A673 (cell line): ENCODE measurements around the gene CDKN3. TPM values are rescaled to one million over a fixed set of nuclear protein-coding genes. Genes with fewer than 3 reads are reported as not detected.

Source experiments
- BruUV-seq: library from RNA; stranded (reverse); fragments of 400-500 nt; replicated peaks from 2 replicates; lab custom pipeline; 2021; lab: Mats Ljungman, UMichigan
- CTCF ChIA-PET: fragments of 300-600 bp; sonication (Branson Sonifier 250); formaldehyde crosslinking; loops from one replicate; lab custom pipeline; 2022; ENCODE audit warnings: antibody characterized with exemption; lab: Charles Lee
- POLR2A ChIA-PET: fragments of 300-600 bp; sonication (Branson Sonifier 250); formaldehyde crosslinking; loops from one replicate; lab custom pipeline; 2022; ENCODE audit warnings: antibody characterized with exemption; ENCODE audit not compliant: low non-redundant PET; lab: Charles Lee
- DNase-seq: peaks from one replicate; pipeline ENCODE4 v3.0.0-alpha.2; 2015; ENCODE audit warnings: low spot score
- H3K27ac ChIP-seq: fragments of 200-600 bp; sonication (generic); 2 replicates; pipeline ENCODE4 v1.5.1; 2016; ENCODE audit warnings: mixed run types, low read depth, mild to moderate bottlenecking, mixed read lengths, antibody characterized with exemption, low read length; ENCODE audit not compliant: poor library complexity, severe bottlenecking
- H3K27me3 ChIP-seq: fragments of 200-600 bp; sonication (generic); replicated peaks from 2 replicates; pipeline ENCODE4 v1.6.1; 2017; ENCODE audit warnings: mixed run types, low read depth, mild to moderate bottlenecking, mixed read lengths, antibody characterized with exemption, low read length; ENCODE audit not compliant: insufficient read depth, poor library complexity
- H3K36me3 ChIP-seq: fragments of 200-600 bp; sonication (generic); 2 replicates; pipeline ENCODE4 v1.6.1; 2016; ENCODE audit warnings: mixed run types, mild to moderate bottlenecking, mixed read lengths, antibody characterized with exemption, low read length; ENCODE audit not compliant: insufficient read depth, poor library complexity, severe bottlenecking
- H3K4me1 ChIP-seq: fragments of 200-600 bp; sonication (generic); 2 replicates; pipeline ENCODE4 v1.6.1; 2017; ENCODE audit warnings: mixed run types, mild to moderate bottlenecking, mixed read lengths, antibody characterized with exemption, low read length; ENCODE audit not compliant: insufficient read depth, poor library complexity, severe bottlenecking
- H3K4me3 ChIP-seq: fragments of 200-600 bp; sonication (generic); 2 replicates; pipeline ENCODE4 v1.5.1; 2016; ENCODE audit warnings: low read depth, mixed run types, mild to moderate bottlenecking, mixed read lengths, low read length; ENCODE audit not compliant: poor library complexity, severe bottlenecking
- H3K9me3 ChIP-seq: fragments of 200-600 bp; sonication (generic); 2 replicates; pipeline ENCODE4 v1.6.1; 2016; ENCODE audit warnings: mixed run types, low read depth, mild to moderate bottlenecking, mixed read lengths, antibody characterized with exemption, low read length; ENCODE audit not compliant: poor library complexity, severe bottlenecking
- CTCF ChIP-seq: fragments of 300-800, 200-600 bp; sonication (generic); conservative IDR thresholded peaks from 2 replicates; pipeline ENCODE4 v1.5.1; 2017; ENCODE audit warnings: low read depth, mild to moderate bottlenecking, antibody characterized with exemption, low read length, moderate library complexity, mixed read lengths
- EZH2 ChIP-seq: fragments of 200-600 bp; sonication (generic); IDR thresholded peaks from 2 replicates; pipeline ENCODE4 v1.6.1; 2017; ENCODE audit warnings: borderline replicate concordance, low read depth, mild to moderate bottlenecking, mixed read lengths, antibody characterized with exemption, low read length; ENCODE audit not compliant: poor library complexity, severe bottlenecking
- intact Hi-C: fragments of 100-400 bp; cut with micrococcal nuclease; formaldehyde crosslinking; loops from one replicate; pipeline ENCODE4 v1.10.0; 2022; ENCODE audit not compliant: unreplicated experiment
- total RNA-seq: library from RNA; stranded (reverse); gene quantifications from 2 replicates; pipeline ENCODE4 v1.2.3, GENCODE V29; 2021

The CDKN3 gene
- total RNA-seq, 1 experiment from 2014 or later, result 108 TPM

- CTCF ChIA-PET, result no interaction called here
- POLR2A ChIA-PET, result no interaction called here
Measured at GRCh38 chr14:54465654-54466053, 68.8 kb downstream of the CDKN3 start.

GRCh38 chr14:54467280-54467679, 70.5 kb downstream of the CDKN3 start:
- Histone ChIP-seq H3K9me3 (peaks cover 8% of the 10 kb centered on the region), H3K27ac (no peak overlapping the region), H3K36me3 (no peaks in the 10 kb centered on the region), H3K4me3 (no peak overlapping the region), H3K4me1 (peaks cover 8% of the 10 kb centered on the region), H3K27me3 (no peaks in the 10 kb centered on the region)
- BruUV-seq, result no TSS peak
- ChIA-PET POLR2A (no interaction called here), CTCF (interaction anchor here (1.0 kb wide), 1 partner anchor 26 kb away, joined by 6 read pairs; no protein-coding TSS in a partner anchor)
- DNase-seq, result no peak
- intact Hi-C loops, result no loop called here
- TF ChIP-seq EZH2 (no peak), CTCF (no peak)

More at GRCh38 chr14:54465654-54466053, 68.8 kb downstream of the CDKN3 start:
- H3K27ac ChIP-seq, result no peak overlapping the region
- TF ChIP-seq EZH2 (no peak), CTCF (no peak)
- peaks cover 8% of the 10 kb centered on the region for H3K9me3 ChIP-seq
- H3K36me3 ChIP-seq, result no peaks in the 10 kb centered on the region
- DNase-seq, result no peak
- no peak overlapping the region for H3K4me3 ChIP-seq
- no peaks in the 10 kb centered on the region for H3K27me3 ChIP-seq
- intact Hi-C loops, result no loop called here
- BruUV-seq, result no TSS peak
- peaks cover 5% of the 10 kb centered on the region for H3K4me1 ChIP-seq

Other genes starting within 250 kb of the CDKN3 start
- 151 and 170 TPM in 2 replicates for gene CNIH1, start 44.4 kb downstream of the CDKN3 start, total RNA-seq
- gene GMFB, start 92.0 kb downstream of the CDKN3 start, total RNA-seq, result 62.1 and 76.8 TPM in 2 replicates
- gene CGRRF1, start 112.9 kb downstream of the CDKN3 start, total RNA-seq, result 11.2 and 15.6 TPM in 2 replicates
- 19.8 and 26.5 TPM in 2 replicates for gene SAMD4A, start 170.1 kb downstream of the CDKN3 start, total RNA-seq